Measurements from ENCODE around the gene GPR157. TPM values are rescaled to one million over a fixed set of nuclear protein-coding genes. Genes with fewer than 3 reads are reported as not detected.
"Not testable (repeated sequence)": the region's sequence is repeated elsewhere in the genome, so short reads cannot be mapped to it uniquely, and the experiment has no call there.

The GPR157 gene
- total RNA-seq, 1 donor from 2014 or later = 2.1 TPM

DNA sequence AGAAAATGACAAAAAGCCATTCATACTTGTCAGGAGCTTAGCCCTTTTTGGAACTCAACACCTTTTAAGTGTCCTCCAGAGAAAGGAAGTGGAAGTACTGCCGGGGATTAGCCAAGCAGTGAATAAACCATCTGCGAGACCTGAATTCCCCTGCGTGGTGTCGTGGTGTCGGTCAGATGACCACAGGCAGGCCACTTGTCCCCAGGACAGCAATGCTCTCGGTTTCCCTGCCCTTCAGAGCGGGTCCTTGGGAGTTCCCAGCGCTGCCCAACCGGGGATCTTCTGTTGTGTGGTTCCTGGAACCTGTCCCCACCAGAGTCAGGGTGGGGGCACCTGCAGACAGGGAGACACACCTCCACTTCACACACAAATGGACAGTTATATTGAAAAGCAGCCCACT lies 9.2 kb downstream of the GPR157 start:
- peak; percentile 67 for DNase-seq (ENCODE audit: low read depth)

GRCh38 chr1:9118186-9118585 lies 10.7 kb downstream of the GPR157 start:
- DNase-seq (ENCODE audit: low read depth) = no peak

DNA sequence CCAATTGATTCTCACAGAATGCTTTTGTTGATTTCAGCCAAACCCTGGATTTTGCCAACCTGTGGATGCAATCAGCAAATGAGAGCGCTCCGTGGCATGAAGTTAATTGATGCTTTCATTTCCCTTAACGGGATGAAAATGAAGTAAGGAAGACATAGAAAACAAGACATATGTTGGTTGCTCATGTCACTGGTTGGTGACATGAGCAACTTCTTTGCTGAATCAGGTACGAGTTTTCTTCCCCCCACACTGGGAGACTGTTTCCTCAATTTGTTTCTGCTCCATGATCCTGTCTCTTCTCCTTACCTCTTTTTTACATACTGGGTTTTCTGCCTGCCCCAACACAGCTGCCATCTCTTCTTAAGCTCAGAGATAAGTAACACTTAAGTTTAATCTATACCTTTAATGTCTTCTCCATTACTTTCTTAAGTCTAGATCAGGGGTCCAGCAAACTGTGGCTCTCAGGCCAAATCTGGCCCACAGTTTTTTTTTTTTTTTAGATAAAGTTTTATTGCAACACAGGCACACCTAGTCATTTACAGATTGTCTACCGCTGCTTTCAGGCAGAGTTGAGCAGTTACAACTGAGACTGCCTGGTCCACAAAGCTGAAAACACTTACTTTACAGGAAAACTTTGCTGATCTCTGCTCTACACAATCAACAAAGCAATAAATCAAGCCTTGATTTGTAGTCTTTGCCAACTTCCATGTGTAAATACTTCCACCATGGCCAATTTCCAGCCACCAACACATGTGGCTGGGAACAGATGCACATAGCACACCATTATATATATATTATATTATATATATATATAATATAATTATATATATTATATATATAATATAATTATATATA lies 13.3 kb downstream of the GPR157 start:
- peak; percentile 9 for DNase-seq (ENCODE audit: low read depth)

DNA sequence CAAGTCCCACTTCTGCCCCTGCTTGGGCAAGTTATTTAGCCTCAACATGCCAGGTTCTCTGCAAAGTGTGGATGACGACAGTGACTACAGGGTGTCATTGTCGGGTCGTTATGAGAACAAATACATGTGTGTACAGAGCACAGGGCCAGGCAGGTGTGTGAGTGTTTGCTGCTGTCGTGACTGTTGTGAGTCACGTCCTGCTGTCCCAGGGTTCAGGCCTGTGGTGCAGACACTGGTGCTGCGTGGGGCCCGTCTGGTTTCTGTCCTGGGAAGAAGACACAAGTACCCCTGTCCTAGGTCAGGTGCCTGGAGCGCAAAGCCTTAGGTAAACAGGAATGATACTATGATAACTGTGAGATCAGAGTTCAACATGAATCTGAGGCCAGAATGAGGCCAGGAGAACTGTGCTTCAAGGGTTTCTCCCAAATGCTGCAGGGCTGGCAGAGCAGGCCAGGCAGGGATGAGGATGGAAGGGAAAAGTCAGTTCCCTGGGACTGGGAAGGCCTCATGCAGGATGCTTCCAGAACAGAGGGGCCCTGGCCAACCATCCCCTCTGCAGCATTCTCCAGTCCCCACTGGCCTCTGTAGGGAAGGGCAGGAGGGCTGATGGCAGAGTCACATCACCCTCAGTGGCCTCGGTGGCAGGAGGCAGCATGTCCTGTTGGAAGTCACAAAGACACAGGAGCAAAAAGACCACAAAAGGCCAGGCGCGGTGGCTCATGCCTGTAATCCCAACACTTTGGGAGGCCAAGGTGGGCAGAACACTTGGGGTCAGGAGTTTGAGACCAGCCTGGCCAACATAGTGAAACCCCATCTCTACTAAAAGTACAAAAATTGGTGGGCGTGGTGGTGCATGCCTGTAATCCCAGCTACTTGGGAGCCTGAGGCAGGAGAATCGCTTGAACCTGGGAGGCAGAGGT lies 15.7 kb downstream of the GPR157 start:
- no peak for DNase-seq (ENCODE audit: low read depth)

DNA sequence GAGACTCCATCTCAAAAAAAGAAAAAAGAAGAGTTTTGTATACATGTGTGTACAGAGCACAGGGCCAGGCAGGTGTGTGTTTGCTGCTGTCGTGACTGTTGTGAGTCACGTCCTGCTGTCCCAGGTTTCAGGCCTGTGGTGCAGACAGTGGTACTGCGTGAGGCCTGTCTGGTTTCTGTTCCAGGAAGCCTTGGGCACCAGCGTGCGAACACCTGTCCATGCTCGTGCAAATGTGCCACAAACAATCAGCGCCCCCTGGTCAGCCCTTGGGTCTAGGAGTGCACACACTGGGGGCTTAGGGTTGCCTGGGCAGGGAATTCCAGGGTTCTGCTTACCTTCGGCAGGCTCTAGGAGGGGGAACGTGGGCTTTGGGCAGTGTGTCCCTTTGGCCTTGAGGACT lies 16.9 kb downstream of the GPR157 start:
- no peak for DNase-seq (ENCODE audit: low read depth)

- DNase-seq (ENCODE audit: low read depth) = no peak
Observed at GRCh38 chr1:9111357-9111691, 17.6 kb downstream of the GPR157 start.

DNA sequence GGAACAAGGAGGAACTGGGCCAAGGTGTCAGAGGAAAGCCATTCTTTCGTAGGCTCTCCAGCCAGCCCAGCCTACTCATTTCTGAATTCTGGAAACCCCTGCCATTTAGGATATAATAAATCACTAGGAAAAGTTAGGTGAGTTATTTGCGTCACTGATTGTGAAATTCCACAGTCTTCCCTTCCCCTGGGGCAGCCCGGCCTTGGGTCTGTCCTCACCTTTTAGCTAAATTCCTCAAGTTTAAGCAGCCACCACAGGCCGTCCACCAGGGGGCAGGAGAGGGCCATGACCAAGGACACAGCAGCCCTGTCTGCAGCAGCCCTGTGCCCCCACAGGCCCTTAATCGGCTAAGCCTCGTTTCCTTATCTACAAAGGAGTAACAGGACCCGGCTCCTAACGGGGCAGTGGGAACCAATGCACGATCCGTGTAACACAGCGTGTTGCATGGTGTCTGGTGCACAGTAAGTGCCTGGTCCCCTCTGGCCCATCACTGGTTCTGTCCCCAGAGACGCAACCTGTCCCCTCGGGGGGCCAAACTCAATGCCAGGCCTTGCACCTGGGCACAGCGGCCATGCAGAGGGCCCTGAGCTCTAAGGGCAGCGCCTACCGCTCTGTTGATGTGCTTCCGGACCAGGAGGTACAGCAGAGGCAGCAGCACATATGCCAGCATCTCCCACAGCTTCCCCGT lies 18.1 kb downstream of the GPR157 start:
- DNase-seq (ENCODE audit: low read depth) = peak; percentile 77

DNA sequence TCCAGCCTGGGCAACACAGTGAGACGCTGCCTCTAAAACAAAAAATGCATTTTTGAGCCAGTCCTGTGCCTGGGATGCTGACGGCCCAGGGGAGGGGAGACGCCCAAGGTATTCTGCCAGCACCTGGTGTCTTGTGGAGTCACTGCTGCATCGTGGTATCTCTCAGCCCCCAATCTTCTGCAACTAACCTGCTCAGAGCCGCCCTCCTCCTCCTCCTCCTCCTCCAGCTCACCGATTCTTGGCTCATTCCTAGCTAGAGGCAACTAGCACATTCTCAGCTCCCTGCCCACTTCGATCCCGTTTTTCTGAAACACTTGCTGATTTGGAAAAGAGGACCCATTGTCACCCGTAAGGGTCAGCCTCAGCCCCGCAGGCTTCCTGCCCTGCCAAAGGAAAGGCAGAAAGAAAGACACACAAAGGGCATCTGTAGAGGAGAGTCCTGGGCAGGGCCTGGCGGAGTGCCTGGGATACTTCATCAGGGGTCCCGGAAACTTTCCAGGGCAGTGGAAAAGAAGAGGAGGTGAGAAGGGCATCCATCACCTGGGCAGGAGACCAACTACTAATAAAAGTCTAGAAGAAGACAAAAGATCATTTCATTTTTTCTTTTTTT lies 20.7 kb downstream of the GPR157 start:
- no peak for DNase-seq (ENCODE audit: low read depth)

DNA sequence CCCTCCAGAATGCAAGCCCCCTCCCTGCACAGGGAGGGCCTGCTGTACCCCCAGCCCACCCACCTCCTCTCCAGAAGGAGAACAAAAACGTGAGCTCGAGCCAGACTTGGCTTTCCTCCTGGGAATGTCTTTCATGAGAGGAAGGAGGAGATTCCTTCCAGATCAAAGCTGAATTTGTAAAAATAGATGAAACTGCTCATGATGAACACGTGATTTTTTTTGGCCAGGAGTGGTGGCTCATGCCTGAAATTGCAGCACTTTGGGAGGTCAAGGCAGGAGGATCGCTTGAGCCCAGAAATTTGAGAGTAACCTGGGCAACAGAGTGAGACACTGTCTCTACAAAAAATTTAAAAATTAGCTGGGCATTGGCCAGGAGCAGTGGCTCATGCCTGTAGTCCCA lies 21.8 kb downstream of the GPR157 start:
- DNase-seq (ENCODE audit: low read depth) = no peak

DNA sequence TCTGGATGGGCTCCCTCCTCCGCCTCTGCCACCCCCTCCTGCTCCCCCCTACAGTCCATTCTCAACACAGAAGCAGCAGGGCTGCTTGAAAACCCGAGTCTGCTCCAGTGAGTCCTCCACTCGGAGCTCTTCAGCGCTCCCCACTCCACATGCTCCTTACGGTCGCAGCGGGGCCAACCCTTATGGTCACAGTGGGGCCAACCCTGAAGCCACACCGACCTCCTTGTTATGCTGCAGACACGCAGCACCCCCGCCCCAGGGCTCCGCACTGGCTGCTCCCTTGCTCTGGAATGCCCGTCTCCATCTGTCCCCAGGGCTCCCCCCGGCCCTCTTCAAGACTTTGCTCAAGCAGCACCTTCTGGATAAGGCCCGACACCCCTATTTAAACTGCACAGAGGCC lies 22.6 kb downstream of the GPR157 start:
- DNase-seq (ENCODE audit: low read depth) = no peak

DNA sequence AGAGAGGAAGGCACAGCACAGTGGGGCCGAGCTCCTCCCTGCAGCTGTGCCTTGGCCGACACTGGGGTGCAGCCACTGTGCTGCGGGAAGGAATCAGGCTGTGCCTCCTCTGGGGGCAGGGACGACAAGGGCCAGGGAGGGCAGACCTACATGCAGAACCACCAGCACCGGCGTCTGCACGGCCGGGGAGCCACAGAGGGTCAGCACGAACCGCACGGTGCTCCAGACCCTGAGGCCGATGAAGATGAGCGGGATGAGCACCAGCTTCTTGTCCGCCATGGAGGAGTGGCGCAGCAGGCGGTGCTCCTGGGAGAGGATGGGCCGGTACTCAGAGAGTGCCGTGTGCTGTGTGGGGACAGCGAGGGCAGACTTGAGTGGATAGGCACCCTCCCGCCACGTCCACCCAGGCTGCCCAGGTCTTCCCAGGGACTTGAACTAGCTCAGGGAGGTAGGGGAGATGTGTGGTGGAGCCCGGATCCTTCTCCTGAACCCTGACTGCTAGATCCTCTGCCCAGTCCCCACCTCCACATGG lies 23.5 kb downstream of the GPR157 start:
- DNase-seq (ENCODE audit: low read depth) = no peak

DNA sequence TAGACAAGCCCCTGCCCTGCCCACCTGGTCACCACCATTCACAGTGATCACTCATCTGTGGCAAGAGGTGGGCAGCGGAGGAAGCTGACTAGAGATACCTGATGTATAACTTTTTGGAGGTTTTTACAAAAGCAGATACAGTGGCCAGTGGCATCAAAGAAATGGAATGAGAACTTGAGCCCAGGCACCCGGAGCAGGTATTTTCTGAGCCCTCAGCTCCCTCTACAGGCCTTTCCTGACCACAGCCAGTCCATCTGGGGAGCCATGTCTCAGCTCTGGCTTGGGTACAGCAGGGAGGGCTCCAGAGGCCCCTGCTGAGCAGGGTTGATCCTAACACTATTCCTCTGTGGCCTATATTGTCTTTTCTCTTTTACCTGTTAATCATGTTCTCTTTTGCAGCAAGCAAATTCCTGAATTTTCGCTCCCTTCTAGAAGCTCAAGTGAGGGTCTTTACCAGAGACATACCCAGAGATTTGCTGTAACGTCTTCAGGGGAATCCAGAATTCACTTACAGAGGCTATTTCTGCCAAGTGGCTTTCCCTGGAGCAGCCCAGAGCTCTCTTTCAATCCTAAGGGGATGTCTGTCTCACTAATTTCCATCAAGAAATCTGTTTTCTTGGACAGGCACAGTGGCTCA lies 27.3 kb downstream of the GPR157 start:
- DNase-seq (ENCODE audit: low read depth) = peak; percentile 68

- no peak for DNase-seq (ENCODE audit: low read depth)
Observed at GRCh38 chr1:9100471-9101043, 28.3 kb downstream of the GPR157 start.

DNA sequence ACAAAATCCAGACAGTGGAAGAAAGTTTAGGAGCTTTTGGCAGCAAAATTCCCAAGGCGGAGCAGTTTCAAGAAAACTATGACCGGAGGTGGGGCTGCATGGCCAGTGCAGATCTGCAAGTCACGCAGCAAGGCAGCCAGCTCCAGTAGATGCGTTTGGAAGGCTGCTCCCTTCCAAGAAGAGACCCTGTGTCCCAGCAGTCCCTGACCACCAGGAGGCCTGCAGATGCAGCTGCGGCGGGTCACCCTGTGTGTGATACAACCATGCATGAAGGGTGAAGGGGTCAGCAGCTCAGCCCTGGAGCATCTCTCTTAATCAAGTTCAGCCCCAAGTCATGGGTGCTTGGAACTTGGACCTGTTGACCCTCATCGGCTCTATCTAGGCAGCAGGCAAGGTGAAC lies 29.3 kb downstream of the GPR157 start:
- no peak for DNase-seq (ENCODE audit: low read depth)

DNA sequence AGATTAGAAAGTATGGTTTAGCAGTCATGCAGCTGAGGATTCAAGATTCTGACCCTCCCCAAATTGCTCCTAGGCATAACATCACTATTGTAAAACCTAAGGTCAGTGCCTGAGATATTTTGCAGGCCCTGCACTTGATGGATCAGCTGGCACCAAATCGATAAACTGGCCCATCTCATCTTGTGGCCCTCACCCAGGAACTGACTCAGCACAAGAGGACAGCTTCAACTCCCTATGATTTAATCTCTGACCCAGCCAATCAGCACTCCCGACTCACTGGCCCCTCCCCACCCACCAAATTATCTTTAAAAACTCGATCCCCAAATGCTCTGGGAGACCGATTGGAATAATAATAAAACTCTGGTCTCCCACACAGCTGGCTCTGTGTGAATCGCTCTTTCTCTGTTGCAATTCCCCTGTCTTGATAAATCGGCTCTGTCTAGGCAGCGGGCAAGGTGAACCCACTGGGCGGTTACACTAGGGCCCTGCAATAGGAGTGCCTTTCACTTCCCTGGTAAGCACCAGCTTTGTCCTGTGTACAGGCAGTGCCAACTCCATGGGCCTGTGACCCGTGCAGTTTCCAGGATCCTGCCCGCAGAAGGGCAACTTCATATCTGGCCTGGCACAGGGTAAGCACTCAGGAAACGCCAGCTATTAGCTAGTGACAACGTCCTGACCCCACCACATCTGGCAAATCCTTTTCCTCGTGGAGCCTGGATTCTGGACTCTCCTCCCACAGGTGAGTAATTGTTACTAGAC lies 30.8 kb downstream of the GPR157 start:
- DNase-seq (ENCODE audit: low read depth) = no peak

- no peak for DNase-seq (ENCODE audit: low read depth)
Observed at GRCh38 chr1:9095818-9096217, 33.1 kb downstream of the GPR157 start.

GRCh38 chr1:9093996-9094595 lies 34.8 kb downstream of the GPR157 start:
- not testable (repeated sequence) for DNase-seq (ENCODE audit: low read depth)

GRCh38 chr1:9093581-9093980 lies 35.3 kb downstream of the GPR157 start:
- DNase-seq (ENCODE audit: low read depth) = no peak

DNA sequence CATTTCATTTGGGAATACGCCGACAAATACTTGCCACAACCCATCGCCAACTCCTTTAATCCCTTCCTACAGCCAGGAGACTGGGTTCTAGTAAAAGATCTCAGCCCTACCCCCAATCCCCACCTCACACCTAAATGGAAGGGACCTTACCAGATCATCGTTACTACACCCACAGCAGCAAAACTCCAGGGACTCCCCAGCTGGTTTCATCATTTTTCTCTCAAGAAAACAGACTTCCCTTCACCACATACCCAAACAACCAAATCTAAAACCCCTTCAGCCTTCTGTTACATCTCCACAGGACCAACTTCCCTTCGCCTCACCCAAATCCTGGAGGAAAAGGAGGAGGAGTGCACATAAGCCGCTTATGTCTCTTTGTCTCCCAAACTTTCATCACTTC lies 35.8 kb downstream of the GPR157 start:
- no peak for DNase-seq (ENCODE audit: low read depth)

Data from myocyte (in vitro differentiated cells).